ENCODE measurements around the gene PTPRK.

DNA sequence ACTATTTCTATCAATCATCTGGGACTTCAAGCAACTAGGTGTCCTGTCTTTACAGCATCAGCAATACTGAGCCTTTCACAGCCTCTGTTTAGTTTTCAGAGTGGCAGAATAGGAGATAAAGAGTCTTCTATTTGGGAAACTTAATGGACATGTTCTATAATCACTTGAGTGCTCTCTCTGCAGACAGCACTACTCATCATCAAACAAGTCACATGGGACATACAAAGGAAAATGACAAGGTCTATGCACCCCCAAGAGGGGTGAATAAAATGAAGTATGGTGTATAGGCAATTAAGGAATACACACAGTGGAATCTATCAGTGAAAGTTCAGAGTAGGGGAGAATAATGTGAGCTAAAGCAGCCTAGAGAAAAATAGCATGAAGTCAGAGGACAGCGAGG lies 381.7 kb downstream of the PTPRK start:
- TF ChIP-seq POLR2A (IDR thresholded peaks at IDR 0.05; ENCODE audit: low read depth, low read length): no peak
- TF ChIP-seq SPI1 (IDR thresholded peaks at IDR 0.05; ENCODE audit: low read depth, low read length): no peak
- no peak for TF ChIP-seq POLR2AphosphoS5 (IDR thresholded peaks at IDR 0.05; ENCODE audit: low read depth, low read length)
- TF ChIP-seq TAF1 (IDR thresholded peaks at IDR 0.05; ENCODE audit: low read depth, low read length): no peak
- no peak for TF ChIP-seq PAX5 (IDR thresholded peaks at IDR 0.05; ENCODE audit: insufficient read depth, low read length, severe bottlenecking)
- no peak for TF ChIP-seq POU2F2 (IDR thresholded peaks at IDR 0.05; ENCODE audit: low read depth, low read length)

All from GM12891 (cell line).